Left kidney (tissue), 8 donors: ENCODE results near the gene DCTPP1. TPM values are rescaled to one million over a fixed set of nuclear protein-coding genes. Genes with fewer than 3 reads are reported as not detected.
"Not testable (repeated sequence)": the region's sequence is repeated elsewhere in the genome, so short reads cannot be mapped to it uniquely, and the experiment has no call there.

Experiments
- DNase-seq: peaks from one replicate; pipeline ENCODE4 v3.0.0-alpha.2; 2013
- long read RNA-seq, 8 donors: transcript quantifications; one replicate each; lab custom pipeline, GENCODE V29; 2026
- polyA plus RNA-seq: library from polyadenylated mRNA; unstranded; fragments of 120-200 nt; gene quantifications from one replicate; pipeline ENCODE4 v1.2.1, GENCODE V29; 2013; ENCODE audit not compliant: insufficient read length

The DCTPP1 gene
- polyA plus RNA-seq = 43.9 TPM
- long read RNA-seq, donor 1, transcript DCTPP1-201 (3 exons, 1,222 nt) = major isoform, 43 of 55 reads
- long read RNA-seq, donor 1, partial matches to known transcripts = 11 of 55 reads
- long read RNA-seq, donor 1, other reads (novel, unspliced or antisense) = 0 of 55 reads
- long read RNA-seq, donor 2, transcript DCTPP1-201 (3 exons, 1,222 nt) = major isoform, 48 of 52 reads
- long read RNA-seq, donor 2, partial matches to known transcripts = 0 of 52 reads
- long read RNA-seq, donor 2, other reads (novel, unspliced or antisense) = 0 of 52 reads
- long read RNA-seq, donor 3, transcript DCTPP1-201 (3 exons, 1,222 nt) = major isoform, 44 of 46 reads
- long read RNA-seq, donor 3, partial matches to known transcripts = 0 of 46 reads
- long read RNA-seq, donor 3, other reads (novel, unspliced or antisense) = 0 of 46 reads
- long read RNA-seq, donor 4, partial matches to known transcripts = 0 of 4 reads
- long read RNA-seq, donor 4, other reads (novel, unspliced or antisense) = 0 of 4 reads
- long read RNA-seq, donor 5, transcript DCTPP1-201 (3 exons, 1,222 nt) = major isoform, 95 of 104 reads
- long read RNA-seq, donor 5, transcript DCTPP1-204 (2 exons, 853 nt) = minor isoform, 9 of 104 reads
- long read RNA-seq, donor 5, partial matches to known transcripts = 0 of 104 reads
- long read RNA-seq, donor 5, other reads (novel, unspliced or antisense) = 0 of 104 reads
- long read RNA-seq, donor 6, transcript DCTPP1-201 (3 exons, 1,222 nt) = major isoform, 62 of 86 reads
- long read RNA-seq, donor 6, transcript DCTPP1-204 (2 exons, 853 nt) = minor isoform, 6 of 86 reads
- long read RNA-seq, donor 6, partial matches to known transcripts = 18 of 86 reads
- long read RNA-seq, donor 6, other reads (novel, unspliced or antisense) = 0 of 86 reads
- long read RNA-seq, donor 7, transcript DCTPP1-201 (3 exons, 1,222 nt) = major isoform, 71 of 75 reads
- long read RNA-seq, donor 7, partial matches to known transcripts = 0 of 75 reads
- long read RNA-seq, donor 7, other reads (novel, unspliced or antisense) = 0 of 75 reads
- long read RNA-seq, donor 8, transcript DCTPP1-201 (3 exons, 1,222 nt) = major isoform, 14 of 17 reads
- long read RNA-seq, donor 8, partial matches to known transcripts = 0 of 17 reads
- long read RNA-seq, donor 8, other reads (novel, unspliced or antisense) = 0 of 17 reads

DNA sequence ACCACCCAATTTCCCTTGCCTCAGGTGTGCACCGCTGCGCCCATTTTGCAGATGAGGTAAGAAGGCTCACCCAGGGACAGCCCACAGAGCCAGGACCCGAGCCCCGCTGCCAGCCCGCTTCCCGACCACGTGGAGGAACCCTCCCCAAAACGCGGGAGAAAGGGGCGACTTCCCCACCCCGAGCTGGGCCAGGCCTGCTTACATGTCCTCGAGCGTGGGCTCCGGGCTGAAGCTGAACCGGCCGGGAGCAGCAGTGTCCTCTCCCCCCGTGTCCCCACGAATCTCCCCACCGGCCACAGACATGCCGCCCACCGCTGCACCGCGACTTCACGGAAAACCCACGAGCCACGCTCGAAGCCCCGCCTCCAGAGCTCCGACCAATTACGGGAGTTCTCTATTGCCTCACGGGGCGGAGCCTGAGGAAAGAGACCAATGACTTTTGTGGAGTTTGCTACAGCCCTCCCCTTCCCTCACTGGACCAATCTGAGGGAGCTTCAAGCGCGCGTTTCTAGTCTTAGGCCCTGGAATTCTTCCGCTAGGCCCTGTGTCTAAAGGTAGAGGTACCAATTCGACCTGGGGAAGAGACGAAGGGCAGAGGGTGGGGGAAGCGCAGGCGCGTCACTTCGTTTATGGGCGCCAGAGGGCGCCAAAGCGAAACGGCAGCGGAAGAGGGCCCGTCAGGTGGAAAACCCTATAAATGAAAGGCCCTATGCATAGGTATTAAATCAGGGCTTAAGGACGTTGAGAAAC, at the start of gene DCTPP1:
TSS of gene DCTPP1 (minus strand) at position 353 of the 750 bp plus-strand sequence. CDS start at position 303, 50 bp downstream.
- peak; percentile 99 for DNase-seq

DNA sequence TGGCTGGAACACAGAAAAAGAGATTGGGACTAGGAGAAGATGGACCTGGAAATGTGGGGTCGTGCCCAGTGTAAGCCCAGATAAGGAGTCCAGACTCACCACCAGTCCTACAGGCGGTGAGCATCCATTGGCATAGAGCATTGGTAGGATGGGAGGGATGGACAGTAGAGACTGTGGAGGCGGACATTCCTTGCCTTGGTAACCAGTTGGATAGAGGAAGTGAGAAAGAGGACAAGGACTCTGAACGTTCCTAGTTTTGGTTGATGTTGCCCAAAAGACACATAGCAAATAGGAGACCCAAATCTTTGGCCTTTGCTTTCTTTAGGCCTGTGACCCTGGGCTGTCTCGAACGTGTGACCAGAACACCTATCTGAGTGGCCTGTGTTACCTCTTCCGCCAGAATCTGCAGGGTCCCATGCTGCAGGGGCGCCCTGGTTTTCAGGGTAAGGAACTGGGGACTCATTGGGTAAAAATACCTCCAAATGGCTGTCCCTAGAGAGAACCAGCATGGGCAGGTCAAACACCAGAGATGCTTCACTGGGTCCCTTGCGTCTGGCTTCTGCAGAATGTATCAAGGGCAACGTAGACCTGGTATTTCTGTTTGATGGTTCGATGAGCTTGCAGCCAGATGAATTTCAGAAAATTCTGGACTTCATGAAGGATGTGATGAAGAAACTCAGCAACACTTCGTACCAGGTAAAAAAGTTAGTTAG, 49.1 kb upstream of the DCTPP1 start:
- no peak for DNase-seq

DNA sequence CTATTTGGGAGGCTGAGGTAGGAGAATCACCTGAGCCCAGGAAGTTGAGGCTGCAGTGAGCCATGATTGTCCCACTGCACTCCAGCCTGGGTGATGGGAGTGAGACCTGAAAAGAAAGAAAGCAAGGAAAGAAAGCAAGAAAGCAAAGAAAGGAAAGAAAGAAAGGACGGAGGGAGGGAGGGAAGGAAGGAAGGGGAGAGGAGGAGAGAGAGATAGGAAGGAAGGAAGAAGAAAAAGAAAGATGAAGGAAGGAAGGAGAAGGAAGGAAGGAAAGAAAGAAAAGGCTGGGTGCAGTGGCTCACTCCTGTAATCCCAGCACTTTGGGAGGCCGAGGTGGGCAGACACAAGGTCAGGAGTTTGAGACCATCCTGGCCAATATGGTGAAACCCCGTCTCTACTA, 47.9 kb upstream of the DCTPP1 start:
- not testable (repeated sequence) for DNase-seq

DNA sequence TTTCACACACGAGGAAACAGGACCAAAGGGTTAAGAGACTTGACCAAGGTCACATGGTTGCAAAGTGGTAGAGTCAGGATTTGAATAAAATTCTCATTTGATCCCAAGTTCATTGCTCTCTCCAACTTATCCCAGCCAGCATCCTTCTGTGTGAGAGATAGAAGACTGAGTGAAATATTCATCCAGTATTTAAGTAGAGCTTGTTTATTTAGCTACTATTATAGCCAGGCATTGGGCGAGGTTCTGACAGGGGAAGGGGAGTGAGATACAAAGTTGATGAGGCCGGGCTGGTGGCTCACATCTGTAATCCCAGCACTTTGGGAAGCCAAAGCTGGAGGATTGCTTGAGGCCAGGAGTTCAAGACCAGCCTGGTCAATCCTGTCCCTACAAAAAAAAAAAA, 47.2 kb upstream of the DCTPP1 start:
- no peak for DNase-seq

DNA sequence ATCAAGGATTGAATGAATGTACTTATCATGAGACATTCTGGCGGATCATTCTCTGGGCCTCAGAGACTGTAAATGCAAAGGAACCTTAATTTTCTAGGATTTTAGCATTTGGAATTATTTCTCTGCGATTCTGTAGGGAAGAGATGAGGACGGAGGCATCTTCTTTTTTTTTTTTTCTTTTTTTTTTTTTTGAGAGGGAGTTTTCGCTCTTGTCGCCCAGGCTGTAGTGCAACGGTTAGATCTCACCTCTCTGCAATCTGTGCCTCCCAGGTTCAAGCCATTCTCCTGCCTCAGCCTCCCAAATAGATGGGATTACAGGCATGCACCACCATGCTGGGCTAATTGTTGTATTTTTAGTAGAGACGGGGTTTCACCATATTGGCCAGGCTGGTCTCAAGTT, 44.9 kb upstream of the DCTPP1 start:
- DNase-seq = no peak

DNA sequence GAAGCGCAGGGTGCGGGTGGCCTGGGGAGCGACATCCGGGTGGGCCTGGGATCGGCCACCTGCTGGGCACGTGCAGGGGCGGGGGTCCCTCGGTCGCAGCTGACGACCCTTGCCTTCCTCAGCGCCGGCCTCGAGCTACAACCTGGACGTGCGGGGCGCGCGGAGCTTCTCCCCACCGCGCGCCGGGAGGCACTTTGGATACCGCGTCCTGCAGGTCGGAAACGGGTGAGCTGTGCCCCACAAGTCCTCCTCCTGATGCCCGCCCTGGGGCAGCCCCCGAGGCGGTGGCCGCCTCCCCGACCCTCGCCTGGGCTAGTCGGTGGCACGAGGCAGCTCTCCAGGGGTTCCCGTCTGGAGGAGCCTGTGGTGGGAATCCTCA, 44.2 kb upstream of the DCTPP1 start:
- DNase-seq = no peak

DNA sequence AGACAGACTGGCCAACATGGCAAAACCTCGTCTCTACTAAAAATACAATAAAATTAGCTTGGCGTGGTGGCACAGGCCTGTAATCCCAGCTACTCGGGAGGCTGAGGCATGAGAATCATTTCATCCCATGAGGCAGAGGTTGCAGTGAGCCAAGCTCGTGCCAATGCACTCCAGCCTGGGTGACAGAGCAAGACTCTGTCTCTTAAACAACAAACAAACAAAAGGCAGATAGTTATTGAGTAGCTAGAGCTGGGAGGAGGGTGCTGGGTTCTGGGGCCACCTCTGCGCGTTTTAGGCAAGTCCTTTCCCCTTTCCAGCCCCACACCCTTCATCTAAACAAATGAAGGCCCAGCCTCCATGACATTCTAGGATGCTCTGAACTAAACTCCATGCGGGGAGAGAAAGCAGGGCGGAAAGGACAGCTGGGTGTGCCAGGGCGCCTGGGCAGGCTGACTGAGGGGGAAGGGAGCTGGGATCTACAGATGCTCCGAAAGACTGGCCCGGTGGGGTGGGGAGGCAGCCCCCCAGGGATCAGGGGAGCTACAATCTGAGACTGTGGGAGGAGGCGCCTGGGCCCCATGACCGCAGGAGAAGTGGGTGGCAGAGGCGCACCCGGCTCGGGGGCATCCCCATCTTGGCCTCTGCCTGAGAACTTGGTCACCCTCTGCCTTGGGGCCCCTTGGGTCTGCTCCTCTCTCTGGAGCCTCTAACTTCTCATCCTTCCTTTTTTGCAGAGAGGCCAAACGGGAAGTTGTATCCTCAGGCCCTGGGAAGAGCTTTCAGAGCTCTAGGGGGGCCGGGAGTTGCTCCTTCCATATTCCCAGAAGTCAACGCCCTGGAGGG, 43.6 kb upstream of the DCTPP1 start:
- DNase-seq = no peak

DNA sequence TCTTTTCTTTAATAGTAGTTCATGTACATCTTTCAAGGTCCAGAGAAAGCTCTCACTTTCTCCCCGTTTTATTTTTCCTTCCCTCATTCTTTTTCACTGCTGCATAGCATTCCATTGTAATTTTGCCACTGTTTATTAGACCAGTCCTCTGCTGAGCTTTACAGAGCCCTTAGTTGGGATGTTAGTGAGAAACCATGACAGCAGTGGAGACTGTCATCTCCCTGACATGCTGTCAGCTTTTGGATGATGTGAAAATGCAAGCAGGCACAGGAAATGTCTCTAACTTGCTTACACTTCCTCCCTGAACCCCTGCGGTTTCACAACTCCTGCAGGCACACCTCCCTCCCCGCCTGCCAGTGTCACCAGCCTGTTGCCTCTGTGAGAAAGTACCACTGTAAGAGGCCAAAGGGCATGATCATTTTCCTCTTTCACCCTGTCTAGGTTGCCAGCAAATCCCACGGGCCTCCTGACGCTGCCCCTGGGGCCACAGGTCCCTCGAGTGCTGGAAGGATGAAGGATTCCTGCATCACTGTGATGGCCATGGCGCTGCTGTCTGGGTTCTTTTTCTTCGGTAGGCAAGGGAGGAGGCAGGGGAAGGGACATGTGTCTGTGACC, 42.6 kb upstream of the DCTPP1 start, which contains the start of gene ITGAL:
TSS of gene ITGAL (plus strand) at position 415 of the 615 bp plus-strand sequence. CDS start at position 511, 96 bp downstream.
- no peak for DNase-seq

DNA sequence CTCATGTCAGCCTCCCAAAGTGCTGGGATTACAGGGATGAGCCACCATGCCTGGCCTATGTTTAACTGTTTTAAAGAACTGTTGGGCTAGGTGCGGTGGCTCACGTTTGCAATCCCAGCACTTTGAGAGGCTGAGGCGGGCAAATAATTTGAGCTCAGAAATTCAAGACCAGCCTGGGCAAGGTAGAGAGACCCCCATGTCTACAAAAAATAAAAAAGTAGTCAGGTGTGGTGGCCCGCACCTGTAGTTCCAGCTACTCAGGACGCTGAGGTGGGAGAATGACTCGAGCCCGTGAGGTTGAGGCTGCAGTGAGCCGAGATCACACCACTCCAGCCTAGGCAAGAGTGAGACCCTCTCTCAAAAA, 40.8 kb upstream of the DCTPP1 start:
- DNase-seq = no peak

DNA sequence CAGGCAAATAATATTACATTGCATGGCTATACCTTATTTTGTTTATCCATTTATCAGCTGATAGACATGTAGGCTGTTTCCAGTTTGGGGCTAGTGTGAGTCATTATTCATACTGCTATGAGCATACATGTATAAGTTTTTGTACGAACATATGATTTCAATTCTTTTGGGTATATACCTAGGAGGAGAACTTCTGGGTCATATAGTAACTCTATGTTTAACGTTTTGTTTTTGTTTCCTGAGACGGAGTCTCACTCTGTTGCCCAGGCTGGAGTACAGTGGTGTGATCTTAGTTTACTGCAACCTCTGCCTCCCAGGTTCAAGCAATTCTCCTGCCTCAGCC, 40.3 kb upstream of the DCTPP1 start:
- no peak for DNase-seq

DNA sequence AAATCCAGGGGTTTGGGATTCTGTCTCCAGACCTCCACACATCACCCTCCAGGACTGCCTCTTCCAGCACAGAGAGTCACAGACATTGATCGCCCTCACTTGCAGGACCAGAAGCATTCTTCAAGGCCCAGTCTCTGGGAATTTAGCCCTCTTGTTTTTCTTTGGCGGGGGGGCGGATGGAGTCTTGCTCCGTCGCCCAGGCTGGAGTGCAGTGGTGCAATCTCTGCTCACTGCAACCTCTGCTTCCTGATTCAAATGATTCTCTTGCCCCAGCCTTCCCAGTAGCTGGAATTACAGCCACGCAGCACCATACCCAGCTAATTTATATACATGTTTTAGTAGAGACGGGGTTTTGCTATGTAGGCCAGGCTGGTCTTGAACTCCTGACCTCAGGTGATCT, 34.2 kb upstream of the DCTPP1 start:
- DNase-seq = no peak

DNA sequence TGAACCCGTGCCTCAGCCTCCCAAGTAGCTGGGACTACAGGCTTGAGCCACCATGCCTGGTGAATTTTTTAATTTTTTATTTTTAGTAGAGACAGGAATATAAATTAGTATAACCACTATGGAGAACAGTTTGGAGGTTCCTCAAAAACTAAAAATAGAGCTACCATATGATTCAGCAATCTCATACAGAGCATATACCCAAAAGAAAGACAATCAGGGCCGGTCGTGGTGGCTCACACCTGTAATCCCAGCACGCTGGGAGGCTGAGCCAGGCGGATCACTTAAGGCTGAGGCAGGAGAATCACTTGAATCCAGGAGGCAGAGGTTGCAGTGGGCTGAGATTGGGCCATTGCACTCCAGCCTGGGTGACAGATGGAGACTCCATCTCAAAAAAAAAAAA, 31.6 kb upstream of the DCTPP1 start:
- DNase-seq = not testable (repeated sequence)

DNA sequence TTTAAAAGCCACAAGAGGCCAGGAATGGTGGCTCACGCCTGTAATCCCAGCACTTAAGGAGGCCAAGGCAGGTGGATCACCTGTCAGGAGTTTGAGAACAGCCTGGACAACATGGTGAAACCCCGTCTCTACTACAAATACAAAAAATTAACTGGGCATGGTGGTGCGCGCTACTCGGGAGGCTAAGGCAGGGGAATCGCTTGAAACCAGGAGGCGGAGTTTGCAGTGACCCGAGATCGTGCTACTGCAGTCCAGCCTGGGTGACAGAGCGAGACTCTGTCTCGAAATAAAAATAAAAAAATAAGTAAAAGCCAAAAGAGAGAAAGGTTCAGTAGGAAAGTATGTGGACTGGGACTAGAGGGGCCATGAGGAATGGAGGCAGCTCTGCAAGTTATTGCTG, 29.6 kb upstream of the DCTPP1 start:
- DNase-seq = no peak

DNA sequence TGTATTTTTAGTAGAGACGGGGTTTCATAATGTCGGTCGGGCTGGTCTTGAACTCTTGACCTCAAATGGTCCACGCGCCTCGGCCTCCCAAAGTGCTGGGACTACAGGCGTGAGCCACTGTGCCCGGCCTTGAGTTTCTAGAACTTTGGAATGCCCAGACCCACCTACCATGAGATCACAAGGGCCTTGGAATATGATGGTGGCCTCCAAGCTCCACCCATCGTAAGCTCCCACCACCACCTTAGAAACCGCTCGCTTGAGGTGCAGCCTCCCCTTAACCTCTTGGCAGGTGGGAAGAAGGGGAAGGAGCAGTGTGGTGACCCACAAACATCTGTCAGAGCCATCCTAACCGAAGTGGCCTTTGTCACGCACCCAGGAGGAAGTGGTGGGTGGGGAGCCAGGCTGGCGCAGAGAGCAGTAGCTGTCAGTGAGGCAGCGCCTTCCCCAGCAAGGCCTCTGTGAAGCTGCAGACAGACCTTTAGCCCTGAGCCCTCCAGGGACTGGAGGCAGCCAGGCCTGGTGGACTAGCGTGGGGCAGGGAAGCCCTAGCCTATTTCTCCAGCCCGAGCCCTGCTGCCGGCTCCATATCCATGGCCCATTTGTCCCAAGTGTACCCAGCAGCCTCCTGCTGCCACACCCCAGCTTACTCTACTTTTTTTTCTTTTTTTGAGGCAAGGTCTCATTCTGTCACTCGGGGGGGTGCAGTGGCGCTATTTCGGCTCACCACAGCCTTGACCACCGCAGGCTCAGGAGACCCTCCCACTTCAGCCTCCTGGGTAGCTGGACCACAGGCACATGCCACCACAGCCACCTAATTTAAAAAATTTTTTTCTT, 28.9 kb upstream of the DCTPP1 start:
- DNase-seq = no peak

DNA sequence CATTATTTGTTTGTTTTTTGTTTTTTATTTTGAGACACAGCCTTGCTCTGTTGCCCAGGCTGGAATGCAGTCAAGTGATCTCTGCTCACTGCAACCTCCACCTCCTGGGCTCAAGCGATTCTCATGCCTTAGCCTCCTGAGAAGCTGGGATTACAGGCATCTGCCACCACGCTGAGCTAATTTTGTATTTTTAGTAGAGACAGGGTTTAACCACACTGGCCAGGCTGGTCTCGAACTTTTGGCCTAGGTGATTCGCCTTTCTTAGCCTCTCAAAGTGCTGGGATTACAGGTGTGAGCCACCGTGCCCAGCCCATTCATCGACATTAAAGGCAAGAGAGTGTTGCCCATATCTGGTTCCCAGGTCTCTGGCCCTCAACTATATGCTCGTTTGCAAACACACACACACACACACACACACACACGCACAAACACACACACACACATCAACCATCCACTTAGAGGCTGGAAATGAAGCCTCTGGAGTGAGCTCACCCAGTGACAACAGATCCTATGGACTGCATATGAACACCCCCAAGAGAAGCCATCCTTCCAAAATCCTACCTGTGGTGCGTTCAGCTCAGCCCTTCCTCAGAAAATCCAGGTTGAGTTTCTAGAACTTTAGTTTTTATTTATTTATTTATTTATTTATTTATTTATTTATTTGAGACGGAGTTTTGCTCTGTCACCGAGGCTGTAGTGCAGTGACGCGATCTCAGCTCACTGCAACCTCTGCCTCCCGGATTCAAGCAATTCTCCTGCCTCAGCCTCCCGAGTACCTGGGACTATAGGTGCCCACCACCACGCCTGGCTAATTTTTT, 28.1 kb upstream of the DCTPP1 start:
- DNase-seq = no peak

DNA sequence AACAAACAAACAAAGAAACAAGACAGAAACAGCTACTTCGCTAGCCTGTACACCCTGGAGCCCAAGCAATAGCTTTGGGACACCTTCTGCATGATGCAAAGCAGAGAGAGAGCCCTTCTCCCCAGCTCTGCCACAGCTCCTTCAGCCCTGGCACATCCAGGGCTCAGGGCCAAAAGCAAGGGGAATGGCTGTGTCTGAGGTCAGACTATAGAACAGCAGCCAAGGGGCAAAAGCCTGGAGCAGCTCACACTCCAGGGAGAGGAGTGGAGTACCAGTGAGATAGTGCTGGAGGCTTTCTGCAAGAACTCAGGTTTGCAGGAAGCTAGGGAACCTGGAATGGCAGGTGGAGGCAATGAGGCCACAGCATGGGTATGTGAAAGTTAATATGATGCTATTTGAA, 27.4 kb upstream of the DCTPP1 start:
- DNase-seq = no peak

DNA sequence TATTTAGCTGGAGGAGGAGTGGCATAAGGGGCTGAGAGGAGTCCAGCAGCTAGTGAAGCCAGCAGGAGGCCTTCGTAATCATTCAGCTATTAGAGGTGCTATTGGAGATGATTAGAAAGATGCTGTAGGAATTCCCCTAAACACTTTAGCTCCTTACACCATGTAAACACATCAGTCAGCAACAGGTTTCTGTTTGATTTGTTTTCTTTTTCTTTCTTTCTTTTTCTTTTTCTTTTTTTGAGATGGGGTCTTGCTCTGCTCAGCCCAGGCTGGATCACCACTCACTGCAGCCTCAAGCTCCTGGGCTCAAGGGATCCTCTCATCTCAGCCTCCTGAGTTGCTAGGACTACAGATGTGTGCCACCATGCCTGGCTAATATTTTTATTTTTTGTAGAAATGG, 26.5 kb upstream of the DCTPP1 start:
- DNase-seq = no peak
